Cerebellar cortex (tissue), 1 donor: Measurements from ENCODE around the gene ZNF154.

Experiments used
- DNase-seq: peaks from one replicate; pipeline ENCODE4 v3.0.0-alpha.2; 2015; ENCODE audit warnings: low spot score

The ZNF154 gene

DNA sequence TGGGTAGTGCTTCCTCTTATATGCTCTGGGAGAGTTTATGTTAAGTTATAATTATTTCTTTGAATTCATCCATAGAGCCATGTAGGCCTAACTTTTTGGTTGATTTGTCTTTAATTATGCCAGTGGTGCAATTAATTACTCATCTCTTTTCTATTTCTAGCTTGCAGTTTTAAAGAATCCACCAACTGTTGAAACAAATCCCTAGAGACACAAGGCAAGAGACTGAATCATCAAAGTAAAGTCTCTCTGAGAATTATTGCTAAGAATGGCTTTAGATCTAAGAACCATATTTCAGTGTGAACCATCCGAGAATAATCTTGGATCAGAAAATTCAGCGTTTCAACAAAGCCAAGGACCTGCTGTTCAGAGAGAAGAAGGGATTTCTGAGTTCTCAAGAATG lies 33.1 kb downstream of the ZNF154 start:
- DNase-seq, result no peak

- DNase-seq, result no peak
Measured at GRCh38 chr19:57672466-57672865, 36.5 kb downstream of the ZNF154 start.

GRCh38 chr19:57671124-57671895 lies 37.7 kb downstream of the ZNF154 start:
- DNase-seq, result no peak

GRCh38 chr19:57668635-57669034 lies 40.4 kb downstream of the ZNF154 start, which contains the start of gene ZSCAN4:
Gene ZSCAN4, plus strand, starts transcription at chr19:57668935. Its CDS starts 7,211 bp downstream, at chr19:57676146.
- no peak for DNase-seq

DNA sequence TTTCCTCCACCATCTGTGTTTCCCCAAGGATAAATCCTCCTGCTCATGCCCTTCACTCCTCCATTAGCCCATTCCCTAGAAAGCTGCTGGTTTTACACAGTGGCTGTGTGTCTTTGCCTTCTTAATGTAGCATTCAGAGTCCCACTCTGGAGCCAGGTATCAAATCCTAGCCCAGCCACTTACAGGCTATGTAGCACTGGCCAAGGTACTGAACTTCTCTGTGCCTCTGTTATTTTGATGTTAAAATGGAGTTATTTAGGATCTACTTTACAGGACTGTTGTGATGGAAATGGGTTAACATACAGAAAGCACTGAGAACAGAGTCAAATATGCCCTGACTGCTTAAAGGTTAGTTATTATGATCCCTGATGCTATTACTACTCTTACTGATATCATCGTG lies 41.8 kb downstream of the ZNF154 start:
- DNase-seq, result no peak

DNA sequence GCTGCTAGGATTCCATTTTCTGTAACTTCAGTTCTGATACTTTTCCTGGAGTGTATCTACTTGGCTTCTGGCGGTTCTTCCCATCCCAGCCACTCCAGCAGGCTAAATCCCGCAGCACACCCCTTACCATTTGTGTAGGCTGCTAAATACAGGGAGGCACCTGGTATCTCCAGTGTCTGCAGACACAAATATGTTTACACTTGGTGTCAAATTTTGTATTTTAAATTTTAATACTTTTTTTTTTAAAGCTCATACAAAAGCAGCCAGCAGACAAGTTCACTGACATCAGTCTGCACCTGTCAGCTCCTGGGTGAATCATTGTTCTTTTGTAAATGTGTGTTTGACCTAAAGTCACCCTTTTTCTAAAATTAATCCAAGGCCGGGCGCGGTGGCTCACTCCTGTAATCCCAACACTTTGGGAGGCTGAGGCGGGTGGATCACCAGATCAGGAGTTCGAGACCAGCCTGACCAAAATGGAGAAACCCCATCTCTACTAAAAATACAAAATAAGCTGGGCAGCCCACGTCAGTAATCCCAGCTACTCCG lies 43.7 kb downstream of the ZNF154 start:
- DNase-seq, result no peak

DNA sequence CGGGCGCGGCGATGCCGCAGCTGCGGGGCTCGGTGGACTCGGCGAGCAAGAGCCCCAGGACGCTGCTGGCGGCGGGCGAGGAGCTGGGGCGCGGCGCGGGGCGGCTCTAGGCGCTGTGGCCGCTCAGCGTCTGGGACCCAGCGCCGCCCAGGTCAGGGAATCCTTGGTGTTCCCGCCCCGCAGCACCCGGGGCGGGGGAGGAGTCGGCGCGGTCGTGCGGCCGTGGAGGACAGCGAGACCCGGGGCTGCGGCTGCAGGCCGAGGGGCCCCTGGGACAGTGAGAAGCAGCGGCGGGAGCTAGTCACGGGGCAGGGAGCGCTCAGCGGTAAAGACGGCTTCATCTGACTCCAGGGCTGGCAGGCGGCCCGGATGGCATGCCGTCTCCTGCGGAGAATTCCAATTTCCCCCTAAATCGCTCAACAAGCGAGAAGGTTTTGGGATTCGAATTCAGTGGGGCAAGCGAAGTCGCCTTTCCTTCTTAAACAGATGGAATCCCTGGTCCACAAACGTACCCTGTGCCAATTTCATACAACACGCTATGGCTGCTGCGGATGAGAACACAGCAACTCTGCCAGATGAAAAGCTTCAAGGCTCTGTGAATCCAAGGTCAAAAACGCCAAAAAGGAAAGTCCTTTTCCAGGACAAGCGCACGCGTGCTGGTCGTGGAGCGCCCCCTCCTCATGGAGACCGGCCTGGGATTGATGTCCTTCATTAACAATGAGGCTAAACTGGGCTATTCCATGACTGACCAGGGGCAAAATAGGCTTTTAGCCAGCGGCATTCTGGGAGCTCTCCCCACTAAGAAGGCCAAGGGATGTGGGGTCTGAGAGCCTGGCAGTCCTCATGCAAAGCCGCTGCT lies 44.5 kb downstream of the ZNF154 start:
- DNase-seq, result peak; percentile 67

- DNase-seq, result no peak
Measured at GRCh38 chr19:57656346-57656745, 52.7 kb downstream of the ZNF154 start.

GRCh38 chr19:57655443-57655842 lies 53.6 kb downstream of the ZNF154 start:
- DNase-seq, result no peak

GRCh38 chr19:57653689-57654088 lies 55.3 kb downstream of the ZNF154 start:
- no peak for DNase-seq

GRCh38 chr19:57651654-57651996 lies 57.4 kb downstream of the ZNF154 start:
- DNase-seq, result no peak

DNA sequence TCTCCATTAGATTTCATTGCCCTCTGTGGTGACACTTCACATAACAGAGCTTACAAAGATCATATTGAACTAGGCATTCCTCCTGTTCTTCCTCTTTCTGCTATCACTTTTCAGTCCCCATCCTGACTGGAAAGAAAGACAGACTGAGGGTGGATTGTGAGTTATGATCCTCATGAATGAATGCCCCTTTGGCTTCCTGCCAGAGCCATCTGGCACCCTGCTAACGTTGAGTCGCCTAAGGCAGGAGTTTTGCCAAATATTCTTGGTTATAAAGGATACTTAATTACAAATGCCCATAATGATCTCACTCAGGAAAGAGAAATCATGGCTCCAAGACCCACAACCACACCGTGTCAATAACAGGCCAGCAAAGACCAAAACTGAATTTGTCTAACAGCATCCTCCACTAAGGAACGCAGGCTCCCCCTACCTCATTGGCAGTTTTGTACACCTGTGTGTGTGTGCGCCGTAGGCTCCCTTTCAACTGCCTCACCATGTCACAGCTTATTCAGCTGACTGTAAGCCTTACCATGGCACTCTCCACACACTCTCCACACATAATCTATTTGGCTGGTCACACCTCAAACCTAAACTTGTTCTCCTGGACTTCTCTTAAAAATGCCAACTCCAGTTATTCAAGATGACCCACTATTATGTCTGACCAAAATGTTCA lies 60.5 kb downstream of the ZNF154 start:
- DNase-seq, result no peak
